OCI-LY1 (cell line): Measurements from ENCODE around the gene HPS1.

ENCODE experiments used
- EZH2 ChIP-seq: fragments of 200-600 bp; sonication (generic), shearing (Covaris generic); IDR thresholded peaks from 2 replicates; pipeline ENCODE4 v1.8.0; 2017; ENCODE audit warnings: borderline replicate concordance, mixed run types, mild to moderate bottlenecking, antibody characterized with exemption, low read length, moderate library complexity, mixed read lengths
- TF ChIP-seq, protein P1 (sequence below): fragments of 200-600 bp; sonication (generic), shearing (Covaris generic); IDR thresholded peaks from 2 replicates; pipeline ENCODE4 v1.5.1; 2017; ENCODE audit warnings: mild to moderate bottlenecking, antibody characterized with exemption, low read length, moderate library complexity, mixed read lengths

- TF ChIP-seq, protein P1, sequence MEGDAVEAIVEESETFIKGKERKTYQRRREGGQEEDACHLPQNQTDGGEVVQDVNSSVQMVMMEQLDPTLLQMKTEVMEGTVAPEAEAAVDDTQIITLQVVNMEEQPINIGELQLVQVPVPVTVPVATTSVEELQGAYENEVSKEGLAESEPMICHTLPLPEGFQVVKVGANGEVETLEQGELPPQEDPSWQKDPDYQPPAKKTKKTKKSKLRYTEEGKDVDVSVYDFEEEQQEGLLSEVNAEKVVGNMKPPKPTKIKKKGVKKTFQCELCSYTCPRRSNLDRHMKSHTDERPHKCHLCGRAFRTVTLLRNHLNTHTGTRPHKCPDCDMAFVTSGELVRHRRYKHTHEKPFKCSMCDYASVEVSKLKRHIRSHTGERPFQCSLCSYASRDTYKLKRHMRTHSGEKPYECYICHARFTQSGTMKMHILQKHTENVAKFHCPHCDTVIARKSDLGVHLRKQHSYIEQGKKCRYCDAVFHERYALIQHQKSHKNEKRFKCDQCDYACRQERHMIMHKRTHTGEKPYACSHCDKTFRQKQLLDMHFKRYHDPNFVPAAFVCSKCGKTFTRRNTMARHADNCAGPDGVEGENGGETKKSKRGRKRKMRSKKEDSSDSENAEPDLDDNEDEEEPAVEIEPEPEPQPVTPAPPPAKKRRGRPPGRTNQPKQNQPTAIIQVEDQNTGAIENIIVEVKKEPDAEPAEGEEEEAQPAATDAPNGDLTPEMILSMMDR, result no peak
- no peak for TF ChIP-seq EZH2
Measured at GRCh38 chr10:98389398-98389797, 57.3 kb downstream of the HPS1 start.
